Gastroesophageal sphincter (tissue), 4 donors: ENCODE results near the gene MTCP1. TPM values are rescaled to one million over a fixed set of nuclear protein-coding genes. Genes with fewer than 3 reads are reported as not detected.

Source experiments
- ATAC-seq: fragments of 150-250 bp; one replicate; pipeline ENCODE4 v1.9.1; 2016; ENCODE audit warnings: mild to moderate bottlenecking, moderate library complexity
- H3K27ac ChIP-seq, 4 donors: fragments of 200-600 bp; sonication (generic) in 3 of 4; 1 replicate in 3 of 4; 2 replicates in 1 of 4; pipeline ENCODE4 v1.5.1; 2016 to 2019
- H3K27me3 ChIP-seq: fragments of 200-600 bp; sonication (generic); one replicate; pipeline ENCODE4 v1.5.1; 2019
- H3K36me3 ChIP-seq, 2 donors: fragments of 200-600 bp; sonication (generic); one replicate each; pipeline ENCODE4 v1.5.1; 2019; ENCODE audit warnings: control low read depth in 1 of 2
- H3K4me1 ChIP-seq, 3 donors: fragments of 200-600 bp; sonication (generic); 1 replicate in 2 of 3; 2 replicates in 1 of 3; pipeline ENCODE4 v1.5.1; 2016 to 2019; ENCODE audit warnings: control low read depth in 2 of 3
- H3K4me3 ChIP-seq, 2 donors: fragments of 200-600 bp; sonication (generic); one replicate each; pipeline ENCODE4 v1.5.1; 2019; ENCODE audit warnings: mild to moderate bottlenecking in 1 of 2, moderate library complexity in 1 of 2
- H3K9me3 ChIP-seq, 3 donors: fragments of 200-600 bp; sonication (generic); one replicate each; pipeline ENCODE4 v1.5.1; 2017 to 2019; ENCODE audit warnings: control low read depth in 2 of 3
- CTCF ChIP-seq, 4 experiments: fragments of 200-600 bp in 2 of 4; fragments of 450-650 bp in 2 of 4; sonication (generic) in 1 of 4; IDR thresholded peaks; one replicate each; pipeline ENCODE4 v1.5.1; 2017 to 2019; ENCODE audit warnings: antibody characterized with exemption in 4 of 4, mild to moderate bottlenecking in 2 of 4, moderate library complexity in 2 of 4
- EP300 ChIP-seq: sonication (generic); formaldehyde crosslinking; IDR thresholded peaks from one replicate; pipeline ENCODE4 v1.6.1; 2017; ENCODE audit warnings: antibody characterized with exemption, mild to moderate bottlenecking
- POLR2A ChIP-seq, 2 donors: fragments of 450-650 bp; IDR thresholded peaks; one replicate each; pipeline ENCODE4 v1.6.1; 2017; ENCODE audit warnings: antibody characterized with exemption in 2 of 2, mild to moderate bottlenecking in 2 of 2, moderate library complexity in 1 of 2
- POLR2AphosphoS5 ChIP-seq: sonication (generic); formaldehyde crosslinking; IDR thresholded peaks from one replicate; pipeline ENCODE4 v1.6.1; 2017; ENCODE audit warnings: antibody characterized with exemption
- WGBS, 2 donors: methylation state at CpG; one replicate each; pipeline ENCODE4 v1.1.5; 2018; ENCODE audit warnings: low coverage in 1 of 2; 5-methylcytosine and 5-hydroxymethylcytosine counted together
- total RNA-seq, 4 donors: library from RNA; depleted of rRNA; stranded (reverse); fragments of >200 nt; gene quantifications; one replicate each; pipeline ENCODE4 v1.1.0, GENCODE V29; 2016

The MTCP1 gene
- total RNA-seq, 4 donors from 2014 or later = 1.4 to 4.0 (median 1.9) TPM

DNA sequence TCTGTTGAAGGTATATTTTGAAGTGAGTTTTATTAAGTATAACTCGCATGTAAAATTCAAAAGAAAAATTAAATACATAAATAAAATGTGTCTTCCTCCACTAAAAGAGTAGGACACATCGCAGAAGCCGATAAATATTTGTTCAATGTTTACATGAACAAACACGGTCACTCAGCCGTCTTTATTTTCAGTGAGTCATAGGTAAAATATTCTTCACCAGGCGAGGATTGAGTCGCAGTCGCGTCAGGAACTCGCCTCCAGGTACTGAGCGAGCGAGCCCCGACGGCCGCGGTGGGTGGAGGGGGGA lies 44.6 kb downstream of the MTCP1 start:
- no peaks in the 10 kb centered on the region for H3K9me3 ChIP-seq
- H3K27me3 ChIP-seq = no peaks in the 10 kb centered on the region
- 0 to 12% methylated on average over 6 to 13 of the region's 16 CpGs for WGBS, 2 donors
- peaks cover 0 to 21% (median 0%) of the 10 kb centered on the region in 3 donors for H3K4me1 ChIP-seq
- H3K36me3 ChIP-seq = no peaks in the 10 kb centered on the region
- ATAC-seq = no peak
- TF ChIP-seq CTCF (IDR thresholded peaks at IDR 0.05) (no peak), EP300 (no peak), POLR2AphosphoS5 (no peak), POLR2A (IDR thresholded peaks at IDR 0.05) (no peak)
- H3K4me3 ChIP-seq = peak overlapping the region; percentile 25 to 69
- H3K27ac ChIP-seq = peak overlapping the region; percentile 60 to 98 (median 96)

DNA sequence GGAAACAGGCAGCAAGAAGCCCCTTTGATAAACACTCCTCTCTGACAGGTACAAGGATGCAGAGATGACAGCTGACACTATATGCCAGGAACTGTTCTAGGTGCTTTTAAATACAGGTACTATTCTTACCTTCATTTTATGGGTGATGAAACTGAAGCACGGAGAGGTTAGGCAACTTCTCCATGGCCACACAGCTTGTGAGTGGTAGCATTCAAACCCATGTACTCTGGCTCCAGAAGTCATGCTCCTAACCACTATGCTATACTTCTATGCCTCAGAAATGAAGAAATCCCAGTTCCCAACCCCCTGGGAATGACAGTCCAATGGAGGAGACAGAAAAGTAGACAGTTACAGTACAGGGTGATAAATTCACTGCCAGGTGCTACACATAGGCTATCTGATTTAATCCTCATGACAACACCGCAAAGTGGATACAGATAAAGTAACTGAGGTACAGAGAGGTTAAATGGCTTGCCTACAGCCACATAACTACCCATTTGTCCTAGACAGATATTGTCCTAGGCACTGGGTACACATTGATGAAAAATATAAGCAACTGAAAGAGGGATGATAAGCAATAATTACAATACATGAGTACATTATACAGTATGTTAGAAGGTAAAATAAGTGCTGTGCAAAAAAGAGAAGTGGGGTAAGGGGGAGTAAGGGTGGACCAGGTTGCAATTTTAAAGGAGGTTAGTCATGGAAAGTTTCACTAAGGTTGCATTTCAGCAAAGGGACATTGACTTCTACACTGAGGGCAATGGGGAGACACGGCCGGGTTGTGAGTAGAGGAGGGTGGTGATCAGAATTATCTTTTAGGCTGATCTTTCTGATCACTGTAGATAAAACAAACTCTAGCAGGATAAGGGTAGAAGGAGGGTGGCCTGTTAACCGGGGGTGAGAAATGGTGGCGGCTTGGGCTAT lies 46.8 kb downstream of the MTCP1 start:
- 90 to 91% methylated on average over 4 to 5 of the region's 6 CpGs for WGBS, 2 donors
- H3K4me3 ChIP-seq = no peak overlapping the region
- ATAC-seq = no peak

DNA sequence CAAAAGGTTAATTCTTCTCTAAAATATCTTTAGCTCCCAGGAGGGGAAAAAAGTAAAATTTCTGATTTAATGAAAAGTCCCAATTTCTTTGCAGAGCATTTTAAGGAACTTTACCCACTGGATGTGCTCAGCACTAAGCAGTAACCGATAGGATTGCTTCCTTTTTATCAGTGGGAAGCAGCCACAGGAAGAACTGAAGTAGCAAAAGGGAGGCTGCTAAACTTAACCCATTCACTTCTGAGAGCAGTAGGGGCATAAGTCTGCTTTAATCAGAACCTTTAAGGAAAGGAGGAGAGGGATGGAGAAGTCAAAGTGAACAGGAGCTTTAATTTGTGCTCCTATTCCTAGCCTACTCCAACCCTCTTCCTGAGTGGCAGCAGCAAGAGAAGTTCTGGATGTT lies 48.4 kb downstream of the MTCP1 start, which contains the start of gene F8:
Gene F8 (minus strand): TSS at position 139 of the 400 bp plus-strand sequence. CDS start 171 bp downstream, outside the sequence.
- TF ChIP-seq CTCF (IDR thresholded peaks at IDR 0.05) = no peak
- no peak for TF ChIP-seq POLR2A (IDR thresholded peaks at IDR 0.05)
- no peak for TF ChIP-seq POLR2AphosphoS5
- TF ChIP-seq EP300 = no peak
- Histone ChIP-seq H3K36me3 (no peaks in the 10 kb centered on the region), H3K9me3 (no peaks in the 10 kb centered on the region), H3K27me3 (no peaks in the 10 kb centered on the region), H3K27ac (no peak within 1 kb of the TSS), H3K4me1 (no peaks in the 10 kb centered on the region), H3K4me3 (peak within 1 kb of the TSS in 1 of 2 donors; percentile 20)
- no peak for ATAC-seq
- WGBS, 2 donors = 17% methylated on average over 1 of the region's 1 CpG; no CpG with 5 or more reads in 1 of the 2 donors

More for the DNA sequence above, 46.8 kb downstream of the MTCP1 start:
- Histone ChIP-seq H3K4me1 (peaks cover 0 to 14% (median 0%) of the 10 kb centered on the region in 3 donors), H3K27ac (no peak overlapping the region), H3K27me3 (no peaks in the 10 kb centered on the region), H3K36me3 (no peaks in the 10 kb centered on the region), H3K9me3 (no peaks in the 10 kb centered on the region)
- no peak for TF ChIP-seq CTCF (IDR thresholded peaks at IDR 0.05)
- TF ChIP-seq POLR2A (IDR thresholded peaks at IDR 0.05) = no peak
- TF ChIP-seq EP300 = no peak
- no peak for TF ChIP-seq POLR2AphosphoS5

DNA sequence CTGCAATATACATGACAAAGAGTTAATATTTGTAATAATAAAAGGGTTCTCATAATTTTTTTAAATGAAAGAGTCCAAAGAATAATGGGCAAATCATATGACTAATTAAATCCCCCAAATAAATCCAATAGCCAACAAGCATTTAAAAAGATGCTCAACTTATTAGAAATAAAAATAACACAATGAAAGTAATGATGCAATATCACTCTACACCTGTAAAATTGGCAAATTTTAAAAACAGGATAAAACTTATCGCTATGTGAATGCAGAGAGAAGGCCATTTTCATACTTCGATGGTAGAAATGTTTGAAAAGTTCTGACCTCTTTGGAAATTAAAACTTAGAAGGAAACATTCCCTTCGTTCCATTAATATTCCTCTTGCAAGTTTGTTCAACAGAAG lies 50.3 kb downstream of the MTCP1 start:
- Histone ChIP-seq H3K27ac (no peak overlapping the region), H3K4me3 (no peak overlapping the region), H3K9me3 (no peaks in the 10 kb centered on the region), H3K4me1 (no peaks in the 10 kb centered on the region), H3K36me3 (no peaks in the 10 kb centered on the region), H3K27me3 (no peaks in the 10 kb centered on the region)
- no peak for TF ChIP-seq POLR2A (IDR thresholded peaks at IDR 0.05)
- no peak for ATAC-seq
- WGBS, 2 donors = 52 to 96% methylated on average over 3 of the region's 3 CpGs

Other genes starting within 250 kb of the MTCP1 start
- gene SMIM9, start 236.5 kb downstream of the MTCP1 start, total RNA-seq = not detected
- gene F8A1, start 184.8 kb downstream of the MTCP1 start, total RNA-seq = 10 to 100 TPM in 1 of 4 donors, 1 to 10 TPM in 2, under 1 TPM in 1; 0.27 to 13.6 (median 5.8) TPM
- 10 to 100 TPM; 12.5 to 26.5 (median 19.1) TPM for gene F8, start 48.4 kb downstream of the MTCP1 start, total RNA-seq
- gene FUNDC2, start 44.3 kb downstream of the MTCP1 start, total RNA-seq = 10 to 100 TPM; 67.8 to 96.3 (median 87.7) TPM
- gene CMC4, start within 50 bp of the MTCP1 start, total RNA-seq = 10 to 100 TPM; 21.0 to 33.0 (median 23.6) TPM
- gene BRCC3, start 372 bp upstream of the MTCP1 start, total RNA-seq = 10 to 100 TPM; 12.3 to 18.6 (median 15.0) TPM
- gene VBP1, start 145.3 kb upstream of the MTCP1 start, total RNA-seq = 10 to 100 TPM; 31.8 to 57.2 (median 42.3) TPM
- under 1 TPM in 2 of 4 donors, not detected in 2; 0.40 to 0.54 TPM for gene RAB39B, start 193.4 kb upstream of the MTCP1 start, total RNA-seq